ENCODE results near the gene DDX49. TPM values are rescaled to one million over a fixed set of nuclear protein-coding genes. Genes with fewer than 3 reads are reported as not detected.
A peak's percentile ranks its signal among the peaks of the same experiment; 100 is the strongest.

The DDX49 gene
- total and polyA plus RNA-seq, 11 donors = 14.3 to 56.9 (median 27.3) TPM

GRCh38 chr19:18904334-18905057, 15.0 kb upstream of the DDX49 start:
- TF ChIP-seq CTCF (IDR thresholded peaks at IDR 0.05) (no peak), POLR2A (IDR thresholded peaks at IDR 0.05) (no peak)
- Histone ChIP-seq H3K4me3 (no peak overlapping the region), H3K27me3 (no peaks in the 10 kb centered on the region), H3K27ac (no peak overlapping the region), H3K9me3 (no peaks in the 10 kb centered on the region), H3K36me3 (peaks cover 0 to 88% (median 52%) of the 10 kb centered on the region in 9 donors), H3K4me1 (no peaks in the 10 kb centered on the region)
- no peak for DNase-seq
- intact Hi-C loops (cut with DNase I) = no loop called here
- WGBS, 4 donors = 90 to 95% (median 94%) methylated on average over 5 to 25 of the region's 25 CpGs
- ATAC-seq = no peak

- H3K27ac ChIP-seq = no peak overlapping the region
- H3K4me1 ChIP-seq = no peaks in the 10 kb centered on the region
- intact Hi-C loops (cut with DNase I) = no loop called here
- TF ChIP-seq CTCF (IDR thresholded peaks at IDR 0.05) (no peak), POLR2A (IDR thresholded peaks at IDR 0.05) (no peak)
- H3K9me3 ChIP-seq = no peaks in the 10 kb centered on the region
- H3K27me3 ChIP-seq = no peaks in the 10 kb centered on the region
- peaks cover 0 to 88% (median 51%) of the 10 kb centered on the region in 9 donors for H3K36me3 ChIP-seq
- WGBS, 4 donors = 84 to 92% (median 89%) methylated on average over 4 to 8 of the region's 8 CpGs
- ATAC-seq = no peak
- DNase-seq = no peak
- H3K4me3 ChIP-seq = no peak overlapping the region
Measured at GRCh38 chr19:18905058-18905456, 14.5 kb upstream of the DDX49 start.

GRCh38 chr19:18905513-18906236, 13.8 kb upstream of the DDX49 start:
- intact Hi-C loops (cut with DNase I) = no loop called here
- Histone ChIP-seq H3K27ac (no peak overlapping the region), H3K27me3 (no peaks in the 10 kb centered on the region), H3K4me1 (no peaks in the 10 kb centered on the region), H3K36me3 (peaks cover 0 to 88% (median 45%) of the 10 kb centered on the region in 9 donors), H3K9me3 (no peaks in the 10 kb centered on the region), H3K4me3 (no peak overlapping the region)
- DNase-seq = no peak
- 89 to 92% (median 90%) methylated on average over 24 to 26 of the region's 26 CpGs for WGBS, 4 donors
- ATAC-seq = peak in 1 of 4 donors; percentile 11
- no peak for TF ChIP-seq POLR2A (IDR thresholded peaks at IDR 0.05)

- Histone ChIP-seq H3K9me3 (no peaks in the 10 kb centered on the region), H3K4me1 (no peaks in the 10 kb centered on the region), H3K4me3 (no peak overlapping the region), H3K27me3 (no peaks in the 10 kb centered on the region), H3K27ac (no peak overlapping the region), H3K36me3 (peaks cover 0 to 85% (median 36%) of the 10 kb centered on the region in 9 donors)
- ATAC-seq = no peak
- 90 to 94% (median 93%) methylated on average over 20 to 36 of the region's 36 CpGs for WGBS, 4 donors
- DNase-seq = no peak
- TF ChIP-seq POLR2A (IDR thresholded peaks at IDR 0.05) (no peak), CTCF (IDR thresholded peaks at IDR 0.05) (no peak)
- intact Hi-C loops (cut with DNase I) = no loop called here
Measured at GRCh38 chr19:18906605-18907519, 12.7 kb upstream of the DDX49 start.
